ENCODE measurements around the gene IDUA.

The IDUA gene

GRCh38 chr4:948936-949300 is 37.9 kb upstream of the IDUA start:
- no peaks in the 10 kb centered on the region for H3K27me3 ChIP-seq (ENCODE audit: insufficient read depth, poor library complexity, severe bottlenecking)
- TF ChIP-seq CTCF (IDR thresholded peaks at IDR 0.05; ENCODE audit: insufficient read depth, low read length) (no peak), POLR2AphosphoS5 (IDR thresholded peaks at IDR 0.05; ENCODE audit: low read depth) (no peak), SPI1 (IDR thresholded peaks at IDR 0.05; ENCODE audit: borderline replicate concordance, low read depth) (no peak), REST (IDR thresholded peaks at IDR 0.05; ENCODE audit: insufficient replicate concordance, low read depth) (no peak), GABPA (IDR thresholded peaks at IDR 0.05; ENCODE audit: low read depth) (no peak)
- H3K4me3 ChIP-seq (replicated peaks; ENCODE audit: insufficient read depth, low read length), result no peak overlapping the region
- H3K27ac ChIP-seq (replicated peaks), result no peak overlapping the region
- DNase-seq (ENCODE audit: low read depth in 1 of 2, low spot score in 1 of 2), result no peak

GRCh38 chr4:949656-950055 is 37.2 kb upstream of the IDUA start:
- DNase-seq (ENCODE audit: low read depth in 1 of 2, low spot score in 1 of 2), result no peak
- Histone ChIP-seq H3K4me3 (replicated peaks; ENCODE audit: insufficient read depth, low read length) (no peak overlapping the region), H3K27ac (replicated peaks) (no peak overlapping the region), H3K27me3 (ENCODE audit: insufficient read depth, poor library complexity, severe bottlenecking) (no peaks in the 10 kb centered on the region)
- no peak for TF ChIP-seq POLR2AphosphoS5 (IDR thresholded peaks at IDR 0.05; ENCODE audit: low read depth)
- TF ChIP-seq GABPA (IDR thresholded peaks at IDR 0.05; ENCODE audit: low read depth), result no peak

- H3K27ac ChIP-seq (replicated peaks), result no peak overlapping the region
- no peak overlapping the region for H3K4me3 ChIP-seq (replicated peaks; ENCODE audit: insufficient read depth, low read length)
- TF ChIP-seq GABPA (IDR thresholded peaks at IDR 0.05; ENCODE audit: low read depth), result no peak
- TF ChIP-seq REST (IDR thresholded peaks at IDR 0.05; ENCODE audit: insufficient replicate concordance, low read depth), result no peak
- no peak for TF ChIP-seq SPI1 (IDR thresholded peaks at IDR 0.05; ENCODE audit: borderline replicate concordance, low read depth)
- TF ChIP-seq POLR2AphosphoS5 (IDR thresholded peaks at IDR 0.05; ENCODE audit: low read depth), result no peak
- no peak for TF ChIP-seq CTCF (IDR thresholded peaks at IDR 0.05; ENCODE audit: insufficient read depth, low read length)
- no peak for DNase-seq (ENCODE audit: low read depth in 1 of 2, low spot score in 1 of 2)
- H3K27me3 ChIP-seq (ENCODE audit: insufficient read depth, poor library complexity, severe bottlenecking), result no peaks in the 10 kb centered on the region
Measured at GRCh38 chr4:950136-951020, 36.5 kb upstream of the IDUA start.

GRCh38 chr4:951186-951585 is 35.7 kb upstream of the IDUA start:
- Histone ChIP-seq H3K27me3 (ENCODE audit: insufficient read depth, poor library complexity, severe bottlenecking) (no peaks in the 10 kb centered on the region), H3K4me3 (replicated peaks; ENCODE audit: insufficient read depth, low read length) (no peak overlapping the region), H3K27ac (replicated peaks) (no peak overlapping the region)
- TF ChIP-seq POLR2AphosphoS5 (IDR thresholded peaks at IDR 0.05; ENCODE audit: low read depth) (no peak), GABPA (IDR thresholded peaks at IDR 0.05; ENCODE audit: low read depth) (no peak), REST (IDR thresholded peaks at IDR 0.05; ENCODE audit: insufficient replicate concordance, low read depth) (no peak), CTCF (IDR thresholded peaks at IDR 0.05; ENCODE audit: insufficient read depth, low read length) (no peak), SPI1 (IDR thresholded peaks at IDR 0.05; ENCODE audit: borderline replicate concordance, low read depth) (no peak)
- no peak for DNase-seq (ENCODE audit: low read depth in 1 of 2, low spot score in 1 of 2)

Measured in HL-60 (cell line).